Measurements from ENCODE around the gene CHST7. TPM values are rescaled to one million over a fixed set of nuclear protein-coding genes. Genes with fewer than 3 reads are reported as not detected.

CHST7 gene
- total and polyA plus RNA-seq, 10 of the 15 experiments (the other 5 are each of a cell fraction or from before 2014, with no cell fraction given), result 0.58 to 11.0 (median 5.4) TPM

GRCh38 chrX:46589977-46590723 lies 16.6 kb downstream of the CHST7 start:
- H3K27ac ChIP-seq (ENCODE audit: control insufficient read depth, insufficient read depth), result no peak overlapping the region
- 86% methylated on average over 7 of the region's 7 CpGs for WGBS (ENCODE audit: insufficient coverage, insufficient replicate concordance, low lambda C conversion rate, missing lambda C conversion rate)
- no peak overlapping the region for H2AFZ ChIP-seq (ENCODE audit: control insufficient read depth, low read depth, low read length)
- no peak overlapping the region for H3K9ac ChIP-seq (ENCODE audit: control insufficient read depth, insufficient read depth, low read length)
- no peaks in the 10 kb centered on the region for H4K20me1 ChIP-seq (ENCODE audit: control insufficient read depth, insufficient read depth)
- H3K4me1 ChIP-seq (ENCODE audit: control insufficient read depth, insufficient read depth, low read length), result peaks cover 21% of the 10 kb centered on the region
- POLR2A ChIA-PET, result interaction anchor here (0.6 to 1.4 kb wide), 5 partner anchors 9 to 241 kb away, joined by 3 to 6 read pairs (median 3); no protein-coding TSS in a partner anchor
- DNase-seq (ENCODE audit: low read depth, low spot score), result no peak
- CTCF ChIA-PET, result interaction anchor here (0.6 to 1.6 kb wide), 11 partner anchors 10 to 1262 kb away, joined by 3 to 7 read pairs (median 3); no protein-coding TSS in a partner anchor
- H3K27me3 ChIP-seq (replicated peaks in 1 of 2; ENCODE audit: control insufficient read depth in 2 of 2, insufficient read depth in 2 of 2, low read length in 1 of 2), result no peaks in the 10 kb centered on the region
- SMC1A ChIA-PET (ENCODE audit: uncharacterized antibody, unreplicated experiment), result interaction anchor here (0.6 to 3.7 kb wide), 7 partner anchors 9 to 236 kb away, joined by 3 to 17 read pairs (median 4); no protein-coding TSS in a partner anchor
- H3K4me3 ChIP-seq, result no peak overlapping the region
- in situ Hi-C loops (cut with MboI), result no loop called here
- H3K4me2 ChIP-seq (ENCODE audit: control insufficient read depth, insufficient read depth), result no peak overlapping the region
- no TSS peak for BruUV-seq (replicated peaks)
- 0 out of 3 replicates have a peak, but pooled peaks have one; percentile 14 for ATAC-seq
- RAD21 ChIA-PET (ENCODE audit: unreplicated experiment), result interaction anchor here (0.6 to 2.2 kb wide), 3 partner anchors 17 to 36 kb away, joined by 4 to 7 read pairs (median 5); no protein-coding TSS in a partner anchor
- intact Hi-C loops (cut with micrococcal nuclease; ENCODE audit: unreplicated experiment), result no loop called here
- H3K9me3 ChIP-seq (replicated peaks; ENCODE audit: control insufficient read depth, insufficient read depth, low read length), result no peaks in the 10 kb centered on the region; the same call in 2 of the 3 replicates
- FAIRE-seq, result no peak
- no peaks in the 10 kb centered on the region; a peak in 1 of 4 replicates for H3K36me3 ChIP-seq (ENCODE audit: control insufficient read depth in 2 of 2, insufficient read depth in 2 of 2, low read length in 1 of 2)
- peaks cover 10% of the 10 kb centered on the region for H3K79me2 ChIP-seq (ENCODE audit: control insufficient read depth, insufficient read depth, low read length)
- TF ChIP-seq ETV6 (conservative IDR thresholded peaks at IDR 0.05 in 1 of 2, IDR thresholded peaks at IDR 0.05 in 1 of 2; ENCODE audit: borderline replicate concordance in 1 of 2, low read depth in 1 of 2), result no peak
- TF ChIP-seq TARDBP (IDR thresholded peaks at IDR 0.05; ENCODE audit: borderline replicate concordance), result no peak
- TF ChIP-seq CHD1 (IDR thresholded peaks at IDR 0.05; ENCODE audit: low read depth, low read length), result no peak
- TF ChIP-seq PAX8 (IDR thresholded peaks at IDR 0.05), result no peak
- no peak for TF ChIP-seq IKZF1 (conservative IDR thresholded peaks at IDR 0.05)
- TF ChIP-seq RELA (IDR thresholded peaks at IDR 0.05; ENCODE audit: borderline replicate concordance, partially characterized antibody), result no peak
- TF ChIP-seq TCF12 (IDR thresholded peaks at IDR 0.05; ENCODE audit: low read depth, low read length), result no peak
- TF ChIP-seq IRF3 (IDR thresholded peaks at IDR 0.05), result no peak
- TF ChIP-seq NFYB (IDR thresholded peaks at IDR 0.05; ENCODE audit: insufficient read depth, low read depth, low read length), result no peak
- no peak for TF ChIP-seq RELB (IDR thresholded peaks at IDR 0.05; ENCODE audit: low read depth)
- no peak for TF ChIP-seq ZSCAN29 (IDR thresholded peaks at IDR 0.05)
- no peak for TF ChIP-seq CHD4 (IDR thresholded peaks at IDR 0.05)
- no peak for TF ChIP-seq ZBTB40 (IDR thresholded peaks at IDR 0.05; ENCODE audit: borderline replicate concordance)
- TF ChIP-seq RBBP5 (conservative IDR thresholded peaks at IDR 0.05), result no peak
- no peak for TF ChIP-seq IKZF2 (IDR thresholded peaks at IDR 0.05)
- TF ChIP-seq SRF (IDR thresholded peaks at IDR 0.05; ENCODE audit: low read depth in 2 of 2, low read length in 2 of 2), result no peak
- no peak for TF ChIP-seq BHLHE40 (IDR thresholded peaks at IDR 0.05; ENCODE audit: borderline replicate concordance in 1 of 2, low read depth in 2 of 2, low read length in 1 of 2)

All from GM12878 (cell line).